Chondrocyte (in vitro differentiated cells): ENCODE data around the gene S1PR2. TPM values are rescaled to one million over a fixed set of nuclear protein-coding genes. Genes with fewer than 3 reads are reported as not detected.

Experiments
- DNase-seq: peaks from one replicate; pipeline ENCODE4 v3.0.0; 2021; ENCODE audit warnings: mixed read lengths, low spot score
- H3K27ac Mint-ChIP-seq: one replicate; pipeline ENCODE4 v1.8.0; 2021; ENCODE audit warnings: mild to moderate bottlenecking, moderate library complexity, mixed read lengths; ENCODE audit not compliant: unreplicated experiment
- H3K27me3 Mint-ChIP-seq: 2 replicates; pipeline ENCODE4 v1.8.0; 2021; ENCODE audit warnings: low read depth, mixed read lengths
- H3K36me3 Mint-ChIP-seq: 2 replicates; pipeline ENCODE4 v1.8.0; 2021; ENCODE audit warnings: low read depth, mixed read lengths
- H3K4me1 Mint-ChIP-seq: 2 replicates; pipeline ENCODE4 v1.8.0; 2021; ENCODE audit warnings: low read depth, mild to moderate bottlenecking, mixed read lengths
- H3K4me3 Mint-ChIP-seq: one replicate; pipeline ENCODE4 v1.8.0; 2021; ENCODE audit warnings: mild to moderate bottlenecking, moderate library complexity, mixed read lengths; ENCODE audit not compliant: unreplicated experiment
- H3K9me3 Mint-ChIP-seq: 2 replicates; pipeline ENCODE4 v1.8.0; 2021; ENCODE audit warnings: low read depth, mixed read lengths
- CTCF ChIP-seq: fragments of 200-600 bp; sonication (generic); IDR thresholded peaks from 2 replicates; pipeline ENCODE4 v1.5.0; 2021; ENCODE audit warnings: antibody characterized with exemption, mild to moderate bottlenecking, moderate library complexity
- total RNA-seq: library from RNA; stranded (reverse); gene quantifications from 3 replicates; pipeline ENCODE4 v1.2.1, GENCODE V29; 2021

Gene S1PR2
- total RNA-seq, 1 donor from 2014 or later: 12.0 TPM

- Mint-ChIP-seq H3K4me3 (peak overlapping the region; percentile 25), H3K27ac (peak overlapping the region; percentile 62), H3K36me3 (peaks cover 7% of the 10 kb centered on the region), H3K9me3 (no peaks in the 10 kb centered on the region), H3K27me3 (no peaks in the 10 kb centered on the region), H3K4me1 (peaks cover 13% of the 10 kb centered on the region)
- no peak for DNase-seq
- no peak for TF ChIP-seq CTCF
These were observed 4.6 kb downstream of the S1PR2 start for GRCh38 chr19:10226376-10227025.

GRCh38 chr19:10226021-10226375 is 5.1 kb downstream of the S1PR2 start:
- H3K4me1 Mint-ChIP-seq: peaks cover 13% of the 10 kb centered on the region
- H3K27ac Mint-ChIP-seq: no peak overlapping the region
- no peak for DNase-seq
- TF ChIP-seq CTCF: no peak
- H3K27me3 Mint-ChIP-seq: no peaks in the 10 kb centered on the region
- no peaks in the 10 kb centered on the region for H3K9me3 Mint-ChIP-seq
- no peak overlapping the region for H3K4me3 Mint-ChIP-seq
- H3K36me3 Mint-ChIP-seq: peaks cover 7% of the 10 kb centered on the region

- H3K9me3 Mint-ChIP-seq: no peaks in the 10 kb centered on the region
- no peak for TF ChIP-seq CTCF
- H3K36me3 Mint-ChIP-seq: peaks cover 7% of the 10 kb centered on the region
- no peak overlapping the region for H3K27ac Mint-ChIP-seq
- no peak overlapping the region for H3K4me3 Mint-ChIP-seq
- H3K4me1 Mint-ChIP-seq: peaks cover 7% of the 10 kb centered on the region
- no peak for DNase-seq
- no peaks in the 10 kb centered on the region for H3K27me3 Mint-ChIP-seq
These were observed 6.8 kb downstream of the S1PR2 start for GRCh38 chr19:10224337-10224736.

- no peak overlapping the region for H3K4me3 Mint-ChIP-seq
- H3K27ac Mint-ChIP-seq: no peak overlapping the region
- peaks cover 7% of the 10 kb centered on the region for H3K4me1 Mint-ChIP-seq
- peaks cover 7% of the 10 kb centered on the region for H3K36me3 Mint-ChIP-seq
- no peak for DNase-seq
- no peak for TF ChIP-seq CTCF
- H3K27me3 Mint-ChIP-seq: no peaks in the 10 kb centered on the region
- no peaks in the 10 kb centered on the region for H3K9me3 Mint-ChIP-seq
These were observed 7.5 kb downstream of the S1PR2 start for GRCh38 chr19:10223488-10224213.

DNA sequence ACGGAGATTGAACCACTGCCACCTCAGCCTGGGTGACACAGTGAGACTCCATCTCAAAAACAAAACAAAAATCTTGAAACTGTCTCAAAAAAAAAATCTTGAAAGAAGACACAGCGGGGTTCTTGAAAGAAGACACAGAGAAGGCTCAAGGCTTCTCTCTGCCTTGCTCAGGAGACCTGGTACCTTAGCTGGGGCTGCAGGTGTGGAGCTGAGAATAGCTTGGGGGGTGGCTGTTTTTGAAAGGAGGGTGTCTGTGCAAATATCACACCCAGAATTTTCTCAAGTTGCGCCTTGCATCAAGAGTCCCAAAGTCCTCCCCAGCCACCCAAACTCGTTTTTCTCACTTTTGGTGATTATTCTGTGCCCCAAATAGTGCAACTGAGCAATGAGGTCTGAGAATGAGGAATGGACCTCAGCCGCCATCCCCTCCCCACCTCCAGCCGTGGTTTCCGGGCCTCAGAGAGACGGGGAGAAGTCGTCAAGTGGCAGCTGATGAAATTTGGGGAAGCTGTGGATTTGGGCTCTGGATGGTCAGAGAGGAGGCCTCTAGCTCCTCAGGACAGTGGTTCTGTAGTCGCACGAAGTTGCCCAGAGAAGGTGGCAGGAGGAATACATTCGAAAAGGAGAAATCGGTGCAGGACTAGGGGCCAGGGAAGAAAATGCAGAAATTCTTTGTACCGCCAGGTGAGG is 8.8 kb downstream of the S1PR2 start:
- Mint-ChIP-seq H3K4me1 (peaks cover 7% of the 10 kb centered on the region), H3K36me3 (peaks cover 7% of the 10 kb centered on the region), H3K9me3 (no peaks in the 10 kb centered on the region), H3K4me3 (no peak overlapping the region), H3K27me3 (no peaks in the 10 kb centered on the region), H3K27ac (no peak overlapping the region)
- no peak for TF ChIP-seq CTCF
- no peak for DNase-seq
